Stimulated activated CD4-positive, alpha-beta T cell treated with anti-CD3 and anti-CD28 coated beads, Interleukin-15, amount 100 ng/mL, for 24 hours (primary cell): ENCODE measurements around the gene TOR4A.
"Not testable (repeated sequence)": the region's sequence is repeated elsewhere in the genome, so short reads cannot be mapped to it uniquely, and the experiment has no call there.

ENCODE experiments used
- DNase-seq: peaks from one replicate; pipeline ENCODE4 v3.0.0-alpha.2; 2020

TOR4A gene

GRCh38 chr9:137253717-137254623 lies 23.6 kb upstream of the TOR4A start:
- DNase-seq = no peak

GRCh38 chr9:137254624-137255447 lies 22.7 kb upstream of the TOR4A start, which contains the start of gene NELFB:
TSS of gene NELFB (plus strand) at chr9:137255327.
- peak; percentile 97 for DNase-seq

- peak; percentile 55 for DNase-seq
Observed at GRCh38 chr9:137255448-137256114, 21.9 kb upstream of the TOR4A start.

- no peak for DNase-seq
Observed at GRCh38 chr9:137256362-137256761, 21.2 kb upstream of the TOR4A start.

- DNase-seq = no peak
Observed at GRCh38 chr9:137256856-137257255, 20.7 kb upstream of the TOR4A start.

- not testable (repeated sequence) for DNase-seq
Observed at GRCh38 chr9:137262173-137262908, 15.2 kb upstream of the TOR4A start.

GRCh38 chr9:137262909-137263285 lies 14.6 kb upstream of the TOR4A start:
- no peak for DNase-seq

- DNase-seq = no peak
Observed at GRCh38 chr9:137263506-137263905, 14.0 kb upstream of the TOR4A start.

GRCh38 chr9:137264067-137264466 lies 13.5 kb upstream of the TOR4A start:
- no peak for DNase-seq

- no peak for DNase-seq
Observed at GRCh38 chr9:137265496-137266161, 11.9 kb upstream of the TOR4A start.

- no peak for DNase-seq
Observed at GRCh38 chr9:137266162-137266527, 11.4 kb upstream of the TOR4A start.

GRCh38 chr9:137266585-137267453 lies 10.7 kb upstream of the TOR4A start:
- no peak for DNase-seq

GRCh38 chr9:137267933-137268355 lies 9.6 kb upstream of the TOR4A start:
- DNase-seq = no peak

GRCh38 chr9:137268538-137269201 lies 8.9 kb upstream of the TOR4A start:
- no peak for DNase-seq

- DNase-seq = no peak
Observed at GRCh38 chr9:137269231-137269772, 8.2 kb upstream of the TOR4A start.

- DNase-seq = peak; percentile 34
Observed at GRCh38 chr9:137270929-137271695, 6.4 kb upstream of the TOR4A start.

GRCh38 chr9:137271696-137272076 lies 5.8 kb upstream of the TOR4A start:
- no peak for DNase-seq

GRCh38 chr9:137272241-137273094 lies 5.1 kb upstream of the TOR4A start:
- no peak for DNase-seq
